DOHH2 (cell line): ENCODE results near the gene FBXL20.

Experiments
- H3F3A ChIP-seq: fragments of 200-600 bp; sonication (generic), shearing (Covaris generic); 2 replicates; pipeline ENCODE4 v1.6.0; 2016; ENCODE audit warnings: antibody characterized with exemption, mild to moderate bottlenecking; ENCODE audit not compliant: control insufficient read depth, insufficient read depth
- H3K27ac ChIP-seq: fragments of 200-600 bp; sonication (generic); 2 replicates; pipeline ENCODE4 v1.5.1; 2014; ENCODE audit warnings: low read depth, mild to moderate bottlenecking, low read length, moderate library complexity
- H3K27me3 ChIP-seq: fragments of 200-600 bp; sonication (generic); 2 replicates; pipeline ENCODE4 v1.6.1; 2014; ENCODE audit warnings: mild to moderate bottlenecking, low read length, mixed read lengths; ENCODE audit not compliant: control insufficient read depth
- H3K36me3 ChIP-seq: fragments of 200-600 bp; sonication (generic); 2 replicates; pipeline ENCODE4 v1.6.1; 2014; ENCODE audit warnings: mild to moderate bottlenecking, low read length, moderate library complexity, mixed read lengths; ENCODE audit not compliant: control insufficient read depth
- H3K4me1 ChIP-seq: fragments of 200-600 bp; sonication (generic); 2 replicates; pipeline ENCODE4 v1.6.1; 2014; ENCODE audit warnings: mild to moderate bottlenecking, low read length, mixed read lengths; ENCODE audit not compliant: control insufficient read depth
- H3K4me2 ChIP-seq: fragments of 200-600 bp; sonication (generic); 2 replicates; pipeline ENCODE4 v1.6.0; 2014; ENCODE audit warnings: mild to moderate bottlenecking, low read length, moderate library complexity
- H3K4me3 ChIP-seq: fragments of 200-600 bp; sonication (generic); 2 replicates; pipeline ENCODE4 v1.5.1; 2014; ENCODE audit warnings: mild to moderate bottlenecking, low read length, mixed read lengths
- H3K79me2 ChIP-seq: fragments of 200-600 bp; sonication (generic); 2 replicates; pipeline ENCODE4 v1.6.1; 2014; ENCODE audit warnings: mild to moderate bottlenecking, low read length, mixed read lengths; ENCODE audit not compliant: control insufficient read depth
- H3K9me2 ChIP-seq: fragments of 200-600 bp; sonication (generic); replicated peaks from 2 replicates; pipeline ENCODE4 v1.6.1; 2014; ENCODE audit warnings: mild to moderate bottlenecking, low read length, mixed read lengths; ENCODE audit not compliant: control insufficient read depth
- H3K9me3 ChIP-seq: fragments of 200-600 bp; sonication (generic); 2 replicates; pipeline ENCODE4 v1.6.1; 2014; ENCODE audit warnings: antibody characterized with exemption, low read length, mixed read lengths; ENCODE audit not compliant: control insufficient read depth, insufficient read depth
- H4K20me1 ChIP-seq: fragments of 200-600 bp; sonication (generic); 2 replicates; pipeline ENCODE4 v1.6.0; 2014; ENCODE audit warnings: low read depth, mild to moderate bottlenecking, antibody characterized with exemption, low read length, moderate library complexity; ENCODE audit not compliant: control insufficient read depth, insufficient read depth
- EZH2phosphoT487 ChIP-seq: fragments of 200-600 bp; sonication (generic); IDR thresholded peaks from 2 replicates; pipeline ENCODE4 v1.6.1; 2017; ENCODE audit warnings: borderline replicate concordance, mild to moderate bottlenecking, antibody characterized with exemption, low read length, moderate library complexity, mixed read lengths
- TF ChIP-seq, protein P1 (sequence below): fragments of 200-600 bp; sonication (generic); IDR thresholded peaks from one replicate; pipeline ENCODE4 v1.5.1; 2014; ENCODE audit warnings: antibody characterized with exemption, mild to moderate bottlenecking, low read depth, low read length; ENCODE audit not compliant: poor library complexity, severe bottlenecking

Gene FBXL20

DNA sequence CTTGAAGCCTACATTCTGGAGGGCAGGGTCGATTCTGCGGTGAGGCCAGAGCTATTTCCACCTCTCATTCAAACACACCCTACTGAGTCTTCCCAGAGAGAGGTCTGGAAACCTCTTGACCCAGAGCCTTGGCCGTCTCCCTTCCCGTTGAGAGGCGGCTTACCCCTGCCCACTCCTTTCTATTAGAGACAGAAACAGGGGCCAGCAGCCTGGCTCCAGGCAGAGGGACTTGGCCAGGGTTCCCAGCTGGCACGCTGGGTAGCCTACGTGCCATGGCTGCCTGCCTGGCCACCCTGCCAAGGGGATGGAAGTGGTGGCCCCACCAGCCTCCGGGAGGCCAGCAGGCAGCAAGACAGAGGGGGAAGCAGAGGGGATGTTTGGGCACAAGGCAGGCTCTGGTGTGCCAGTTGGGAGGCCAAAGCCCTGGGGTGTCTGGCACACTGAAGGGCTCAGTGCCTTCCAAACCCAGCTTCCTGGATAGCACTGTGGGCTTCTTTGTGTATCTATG lies 181.7 kb downstream of the FBXL20 start:
- Histone ChIP-seq H3K4me2 (no peak overlapping the region), H3K27me3 (peaks cover 44% of the 10 kb centered on the region), H3K4me3 (no peak overlapping the region), H3K4me1 (no peaks in the 10 kb centered on the region), H3K36me3 (no peaks in the 10 kb centered on the region), H4K20me1 (no peaks in the 10 kb centered on the region), H3K79me2 (no peaks in the 10 kb centered on the region), H3K9me3 (no peaks in the 10 kb centered on the region), H3F3A (no peaks in the 10 kb centered on the region), H3K27ac (no peak overlapping the region), H3K9me2 (no peaks in the 10 kb centered on the region)
- TF ChIP-seq, protein P1, sequence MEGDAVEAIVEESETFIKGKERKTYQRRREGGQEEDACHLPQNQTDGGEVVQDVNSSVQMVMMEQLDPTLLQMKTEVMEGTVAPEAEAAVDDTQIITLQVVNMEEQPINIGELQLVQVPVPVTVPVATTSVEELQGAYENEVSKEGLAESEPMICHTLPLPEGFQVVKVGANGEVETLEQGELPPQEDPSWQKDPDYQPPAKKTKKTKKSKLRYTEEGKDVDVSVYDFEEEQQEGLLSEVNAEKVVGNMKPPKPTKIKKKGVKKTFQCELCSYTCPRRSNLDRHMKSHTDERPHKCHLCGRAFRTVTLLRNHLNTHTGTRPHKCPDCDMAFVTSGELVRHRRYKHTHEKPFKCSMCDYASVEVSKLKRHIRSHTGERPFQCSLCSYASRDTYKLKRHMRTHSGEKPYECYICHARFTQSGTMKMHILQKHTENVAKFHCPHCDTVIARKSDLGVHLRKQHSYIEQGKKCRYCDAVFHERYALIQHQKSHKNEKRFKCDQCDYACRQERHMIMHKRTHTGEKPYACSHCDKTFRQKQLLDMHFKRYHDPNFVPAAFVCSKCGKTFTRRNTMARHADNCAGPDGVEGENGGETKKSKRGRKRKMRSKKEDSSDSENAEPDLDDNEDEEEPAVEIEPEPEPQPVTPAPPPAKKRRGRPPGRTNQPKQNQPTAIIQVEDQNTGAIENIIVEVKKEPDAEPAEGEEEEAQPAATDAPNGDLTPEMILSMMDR: no peak
- TF ChIP-seq EZH2phosphoT487: no peak

DNA sequence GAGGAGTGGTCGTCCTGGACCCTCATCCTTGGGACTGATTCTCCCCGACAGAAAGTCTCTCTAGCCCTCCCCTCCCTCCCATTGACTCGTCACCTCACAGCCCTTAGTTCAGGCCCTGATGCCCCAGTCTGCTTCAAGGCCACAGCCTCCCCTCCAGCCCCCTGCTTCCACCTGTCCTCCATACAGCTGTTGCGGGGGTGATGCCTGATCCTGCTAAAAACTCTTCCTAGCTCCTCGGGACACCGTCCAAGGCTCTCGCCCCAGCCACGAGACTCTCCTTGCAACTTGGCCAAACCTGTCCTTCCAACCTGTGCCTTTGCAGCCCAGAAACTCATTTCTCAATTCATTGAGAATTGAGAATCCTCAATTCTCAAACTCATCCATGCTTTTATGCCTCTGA lies 182.5 kb downstream of the FBXL20 start:
- Histone ChIP-seq H3K27me3 (peaks cover 36% of the 10 kb centered on the region), H4K20me1 (no peaks in the 10 kb centered on the region), H3K4me1 (no peaks in the 10 kb centered on the region), H3K9me3 (no peaks in the 10 kb centered on the region), H3K27ac (no peak overlapping the region), H3K4me2 (no peak overlapping the region), H3K4me3 (no peak overlapping the region), H3K9me2 (no peaks in the 10 kb centered on the region), H3K79me2 (no peaks in the 10 kb centered on the region), H3F3A (no peaks in the 10 kb centered on the region), H3K36me3 (no peaks in the 10 kb centered on the region)
- TF ChIP-seq, protein P1: no peak
- TF ChIP-seq EZH2phosphoT487: no peak

DNA sequence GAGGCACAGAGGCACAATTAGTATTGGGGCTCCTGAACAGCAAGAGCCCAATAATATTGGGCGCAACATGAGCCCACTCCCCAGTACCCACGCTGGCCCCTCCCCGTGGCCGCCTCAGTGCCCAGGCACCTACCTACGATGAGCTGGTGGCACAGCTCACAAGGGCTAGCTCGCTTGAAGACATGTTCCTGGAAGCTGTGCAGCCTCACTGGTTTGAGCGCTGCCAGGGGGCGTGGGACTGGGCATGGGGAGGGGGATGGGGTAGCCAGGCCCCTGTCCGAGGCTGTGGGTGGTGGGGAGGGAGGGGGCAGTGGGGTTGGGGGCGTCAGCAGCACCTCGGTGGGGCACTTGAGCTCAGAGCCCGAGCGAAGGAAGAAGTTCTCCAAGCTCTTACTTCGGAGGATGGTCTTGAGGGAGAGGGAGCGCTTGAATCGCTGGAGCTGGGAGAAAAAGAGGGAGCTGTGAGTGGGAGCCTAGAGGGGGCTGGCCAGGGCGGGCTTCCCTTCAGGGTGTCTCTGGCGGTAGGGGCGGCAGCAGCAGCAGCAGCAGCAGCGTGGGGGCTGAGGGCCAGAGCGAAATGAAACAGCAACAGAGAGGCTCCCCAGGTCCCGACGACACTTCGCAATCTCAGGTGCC lies 183.6 kb downstream of the FBXL20 start:
- Histone ChIP-seq H3K27ac (no peak overlapping the region), H3K9me3 (no peaks in the 10 kb centered on the region), H3F3A (no peaks in the 10 kb centered on the region), H3K27me3 (peaks cover 25% of the 10 kb centered on the region), H3K9me2 (no peaks in the 10 kb centered on the region), H3K4me2 (no peak overlapping the region), H3K4me3 (no peak overlapping the region), H3K4me1 (no peaks in the 10 kb centered on the region), H4K20me1 (no peaks in the 10 kb centered on the region), H3K79me2 (no peaks in the 10 kb centered on the region), H3K36me3 (no peaks in the 10 kb centered on the region)
- no peak for TF ChIP-seq EZH2phosphoT487
- TF ChIP-seq, protein P1: no peak

DNA sequence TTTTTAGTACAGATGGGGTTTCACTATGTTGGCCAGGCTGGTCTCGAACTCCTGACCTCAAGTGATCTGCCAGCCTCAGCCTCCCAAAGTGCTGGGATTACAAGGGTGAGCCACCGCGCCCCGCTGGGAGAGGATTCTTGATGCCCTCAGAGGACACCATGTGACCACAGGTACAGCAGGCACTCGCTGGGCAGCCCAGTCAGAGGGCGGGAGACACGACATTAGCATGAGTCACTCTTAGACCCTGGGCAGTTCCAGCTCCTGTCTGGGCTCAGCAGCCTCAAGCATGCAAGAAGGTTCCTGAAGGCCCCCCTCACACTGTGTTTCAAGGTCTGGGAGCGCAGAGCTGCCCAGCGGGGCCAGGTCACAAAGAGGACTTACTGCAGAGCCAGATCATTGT lies 187.6 kb downstream of the FBXL20 start:
- no peaks in the 10 kb centered on the region for H3K36me3 ChIP-seq
- no peak for TF ChIP-seq EZH2phosphoT487
- TF ChIP-seq, protein P1: no peak
- no peaks in the 10 kb centered on the region for H3K79me2 ChIP-seq
- no peak overlapping the region for H3K27ac ChIP-seq
- H3K4me1 ChIP-seq: peaks cover 28% of the 10 kb centered on the region
- no peaks in the 10 kb centered on the region for H3K9me3 ChIP-seq
- H3K4me2 ChIP-seq: no peak overlapping the region
- no peaks in the 10 kb centered on the region for H3K9me2 ChIP-seq
- H3K27me3 ChIP-seq: peaks cover 12% of the 10 kb centered on the region
- H4K20me1 ChIP-seq: no peaks in the 10 kb centered on the region
- H3K4me3 ChIP-seq: no peak overlapping the region
- H3F3A ChIP-seq: peaks cover 8% of the 10 kb centered on the region
